ENCODE measurements around the gene CYCS. TPM values are rescaled to one million over a fixed set of nuclear protein-coding genes. Genes with fewer than 3 reads are reported as not detected.
"Not testable (repeated sequence)": the region's sequence is repeated elsewhere in the genome, so short reads cannot be mapped to it uniquely, and the experiment has no call there.

CYCS gene
- total RNA-seq, 2 experiments from 2014 or later: 85.6 to 94.7 TPM

GRCh38 chr7:25139536-25139935, 14.5 kb upstream of the CYCS start:
- Mint-ChIP-seq H3K36me3 (peaks cover 13% of the 10 kb centered on the region), H3K4me3 (no peak overlapping the region), H3K9me3 (no peaks in the 10 kb centered on the region), H3K27me3 (no peaks in the 10 kb centered on the region), H3K27ac (no peak overlapping the region), H3K4me1 (peaks cover 2% of the 10 kb centered on the region)
- ATAC-seq (ENCODE audit: low read depth) (no peak), DNase-seq (no peak)
- POLR2A ChIA-PET: no interaction called here

GRCh38 chr7:25134358-25135010, 9.4 kb upstream of the CYCS start:
- no peaks in the 10 kb centered on the region for H3K27me3 Mint-ChIP-seq
- H3K4me3 Mint-ChIP-seq: no peak overlapping the region
- no peak for ATAC-seq (ENCODE audit: low read depth)
- H3K4me1 Mint-ChIP-seq: peaks cover 11% of the 10 kb centered on the region
- POLR2A ChIA-PET: interaction anchor here (0.7 kb wide), 1 partner anchor 10 kb away, joined by 6 read pairs; no protein-coding TSS in a partner anchor
- DNase-seq: no peak
- no peaks in the 10 kb centered on the region for H3K9me3 Mint-ChIP-seq
- no peak overlapping the region for H3K27ac Mint-ChIP-seq
- H3K36me3 Mint-ChIP-seq: peaks cover 11% of the 10 kb centered on the region

GRCh38 chr7:25132430-25132829, 7.4 kb upstream of the CYCS start:
- H3K4me3 Mint-ChIP-seq: peak overlapping the region; percentile 13

GRCh38 chr7:25126751-25127150, 1.7 kb upstream of the CYCS start:
- Mint-ChIP-seq H3K9me3 (no peaks in the 10 kb centered on the region), H3K36me3 (peaks cover 18% of the 10 kb centered on the region), H3K4me3 (no peak overlapping the region), H3K4me1 (peaks cover 16% of the 10 kb centered on the region), H3K27me3 (no peaks in the 10 kb centered on the region), H3K27ac (no peak overlapping the region)
- POLR2A ChIA-PET: no interaction called here
- ATAC-seq (ENCODE audit: low read depth): no peak
- DNase-seq: no peak

More at GRCh38 chr7:25132430-25132829, 7.4 kb upstream of the CYCS start:
- peak overlapping the region; percentile 2 for H3K27ac Mint-ChIP-seq
- peak; percentile 56 for ATAC-seq (ENCODE audit: low read depth)
- H3K36me3 Mint-ChIP-seq: peaks cover 12% of the 10 kb centered on the region
- no peak for DNase-seq
- H3K4me1 Mint-ChIP-seq: peaks cover 11% of the 10 kb centered on the region
- POLR2A ChIA-PET: interaction anchor here (1.1 kb wide), 1 partner anchor 9 kb away, joined by 4 read pairs; no protein-coding TSS in a partner anchor
- H3K27me3 Mint-ChIP-seq: no peaks in the 10 kb centered on the region
- no peaks in the 10 kb centered on the region for H3K9me3 Mint-ChIP-seq

GRCh38 chr7:25124465-25125136, 459 bp downstream of the CYCS start:
- DNase-seq (peak; percentile 50), ATAC-seq (ENCODE audit: low read depth) (no peak)
- Mint-ChIP-seq H3K27me3 (no peaks in the 10 kb centered on the region), H3K4me1 (peaks cover 17% of the 10 kb centered on the region), H3K36me3 (peaks cover 26% of the 10 kb centered on the region), H3K27ac (peak overlapping the region; percentile 100), H3K4me3 (peak overlapping the region; percentile 99), H3K9me3 (no peaks in the 10 kb centered on the region)
- POLR2A ChIA-PET: interaction anchor here (0.6 to 2.2 kb wide), 7 partner anchors 8 to 1585 kb away, joined by 3 to 11 read pairs (median 6); partner anchors contain the start of gene OSBPL3

- ATAC-seq (ENCODE audit: low read depth) (no peak), DNase-seq (no peak)
- Mint-ChIP-seq H3K27ac (no peak overlapping the region), H3K9me3 (no peaks in the 10 kb centered on the region), H3K36me3 (peaks cover 26% of the 10 kb centered on the region), H3K4me3 (no peak overlapping the region), H3K4me1 (peaks cover 18% of the 10 kb centered on the region), H3K27me3 (no peaks in the 10 kb centered on the region)
- POLR2A ChIA-PET: no interaction called here
Observed at GRCh38 chr7:25122373-25122772, 2.7 kb downstream of the CYCS start.

GRCh38 chr7:25121599-25121998, 3.5 kb downstream of the CYCS start:
- ATAC-seq (ENCODE audit: low read depth) (no peak), DNase-seq (no peak)
- Mint-ChIP-seq H3K4me3 (no peak overlapping the region), H3K27me3 (no peaks in the 10 kb centered on the region), H3K4me1 (peaks cover 21% of the 10 kb centered on the region), H3K36me3 (peaks cover 26% of the 10 kb centered on the region), H3K27ac (no peak overlapping the region), H3K9me3 (no peaks in the 10 kb centered on the region)
- POLR2A ChIA-PET: no interaction called here

- POLR2A ChIA-PET: no interaction called here
- ATAC-seq (ENCODE audit: low read depth) (no peak), DNase-seq (no peak)
- Mint-ChIP-seq H3K4me1 (peaks cover 21% of the 10 kb centered on the region), H3K27ac (no peak overlapping the region), H3K27me3 (no peaks in the 10 kb centered on the region), H3K36me3 (peaks cover 24% of the 10 kb centered on the region), H3K4me3 (no peak overlapping the region), H3K9me3 (no peaks in the 10 kb centered on the region)
Observed at GRCh38 chr7:25119102-25119501, 6.0 kb downstream of the CYCS start.

- Mint-ChIP-seq H3K27ac (no peak overlapping the region), H3K36me3 (peaks cover 20% of the 10 kb centered on the region), H3K27me3 (no peaks in the 10 kb centered on the region), H3K9me3 (no peaks in the 10 kb centered on the region), H3K4me1 (peaks cover 14% of the 10 kb centered on the region), H3K4me3 (no peak overlapping the region)
- ATAC-seq (ENCODE audit: low read depth): no peak
- DNase-seq: no peak
- POLR2A ChIA-PET: no interaction called here
Observed at GRCh38 chr7:25118048-25118753, 6.9 kb downstream of the CYCS start.

GRCh38 chr7:25117226-25118047, 7.6 kb downstream of the CYCS start:
- Mint-ChIP-seq H3K36me3 (peaks cover 21% of the 10 kb centered on the region), H3K4me3 (no peak overlapping the region), H3K27ac (peak overlapping the region; percentile 42), H3K4me1 (peaks cover 12% of the 10 kb centered on the region), H3K9me3 (peaks cover under 1% of the 10 kb centered on the region), H3K27me3 (no peaks in the 10 kb centered on the region)
- ATAC-seq (ENCODE audit: low read depth) (no peak), DNase-seq (no peak)
- POLR2A ChIA-PET: interaction anchor here (1.9 kb wide), 1 partner anchor 7 kb away, joined by 11 read pairs; the partner anchor contains the start of gene CYCS

- H3K4me3 Mint-ChIP-seq: no peak overlapping the region
- no peak for DNase-seq
- H3K4me1 Mint-ChIP-seq: peaks cover 5% of the 10 kb centered on the region
- H3K27me3 Mint-ChIP-seq: no peaks in the 10 kb centered on the region
- H3K36me3 Mint-ChIP-seq: peaks cover 16% of the 10 kb centered on the region
- POLR2A ChIA-PET: interaction anchor here (1.9 kb wide), 1 partner anchor 8 kb away, joined by 11 read pairs; the partner anchor contains the start of gene CYCS
- ATAC-seq (ENCODE audit: low read depth): no peak
- no peak overlapping the region for H3K27ac Mint-ChIP-seq
- H3K9me3 Mint-ChIP-seq: peaks cover 2% of the 10 kb centered on the region
Observed at GRCh38 chr7:25116621-25117020, 8.4 kb downstream of the CYCS start.

GRCh38 chr7:25110514-25110913, 14.5 kb downstream of the CYCS start:
- ATAC-seq (ENCODE audit: low read depth); H3K36me3 Mint-ChIP-seq; DNase-seq; H3K4me3 Mint-ChIP-seq; H3K9me3 Mint-ChIP-seq; H3K4me1 Mint-ChIP-seq; POLR2A ChIA-PET; H3K27me3 Mint-ChIP-seq; H3K27ac Mint-ChIP-seq: not testable (repeated sequence)

GRCh38 chr7:25109276-25109675, 15.8 kb downstream of the CYCS start:
- H3K27ac Mint-ChIP-seq: no peak overlapping the region
- POLR2A ChIA-PET: no interaction called here
- no peak overlapping the region for H3K4me3 Mint-ChIP-seq
- H3K4me1 Mint-ChIP-seq: peaks cover 4% of the 10 kb centered on the region
- peaks cover 7% of the 10 kb centered on the region for H3K36me3 Mint-ChIP-seq
- no peak for ATAC-seq (ENCODE audit: low read depth)
- no peak for DNase-seq
- peaks cover 5% of the 10 kb centered on the region for H3K9me3 Mint-ChIP-seq
- peaks cover 10% of the 10 kb centered on the region for H3K27me3 Mint-ChIP-seq
